NCI-H526 treated with DMSO at 0.1 percent for 48 hours (cell line): ENCODE measurements around the gene MEN1.

Experiments
- DNase-seq: peaks from one replicate; lab custom pipeline; 2025; lab: John Stamatoyannopoulos, UW

Gene MEN1

DNA sequence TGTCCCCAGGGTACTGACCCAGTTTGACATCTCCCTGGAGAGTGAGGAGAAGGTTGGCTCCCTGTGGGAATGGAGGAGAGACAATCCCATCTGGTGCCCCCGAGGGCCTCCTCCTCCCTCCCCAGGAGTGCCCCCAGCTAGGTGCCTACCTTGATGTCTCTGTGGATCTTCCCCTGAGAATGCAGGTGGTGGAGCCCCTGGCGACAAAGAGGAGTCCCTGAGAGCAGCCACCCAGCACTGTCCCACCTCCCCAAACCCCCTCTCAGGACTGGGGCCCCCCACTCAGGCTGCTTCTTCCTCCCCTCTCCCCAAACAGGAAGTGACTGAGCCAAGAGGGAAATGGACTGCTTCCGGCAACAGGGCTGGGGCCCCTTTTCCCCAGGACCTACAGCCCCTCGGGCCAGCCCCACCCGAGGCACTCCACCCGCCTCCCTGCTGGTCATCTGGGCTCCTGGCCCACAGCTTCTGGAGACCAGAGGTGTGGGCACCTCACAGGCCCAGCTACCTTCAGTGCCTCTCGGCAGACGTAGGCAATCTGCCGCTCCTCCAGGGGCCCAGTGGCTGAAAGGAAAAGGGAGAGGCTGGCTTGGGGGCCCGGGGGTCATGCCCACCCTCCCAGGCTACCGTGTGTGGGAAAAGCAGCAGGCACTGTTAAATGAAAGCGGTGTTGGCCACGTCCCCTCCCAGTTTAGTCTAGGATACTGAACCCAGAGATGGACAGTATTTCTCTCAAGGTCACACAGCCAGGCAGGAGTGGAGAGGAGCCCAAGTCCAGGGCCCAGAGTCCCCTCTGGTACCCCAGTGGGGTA is 8.6 kb downstream of the MEN1 start:
- DNase-seq: no peak

DNA sequence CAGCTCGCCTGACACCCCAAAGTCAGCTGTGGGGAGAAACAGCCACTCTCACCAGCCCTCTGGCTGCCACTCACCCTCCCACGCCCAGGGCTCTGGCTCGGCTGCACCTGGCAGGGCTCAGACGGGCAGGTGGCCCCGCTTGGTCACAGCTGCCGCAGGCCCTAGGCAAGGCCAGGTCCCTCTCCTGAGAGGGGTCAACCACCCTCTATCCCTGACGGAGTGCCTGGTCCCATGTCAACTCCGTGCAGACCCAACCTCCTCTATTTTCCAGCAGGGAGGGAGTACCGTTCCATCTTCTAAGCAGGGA is 9.2 kb downstream of the MEN1 start:
- DNase-seq: no peak

DNA sequence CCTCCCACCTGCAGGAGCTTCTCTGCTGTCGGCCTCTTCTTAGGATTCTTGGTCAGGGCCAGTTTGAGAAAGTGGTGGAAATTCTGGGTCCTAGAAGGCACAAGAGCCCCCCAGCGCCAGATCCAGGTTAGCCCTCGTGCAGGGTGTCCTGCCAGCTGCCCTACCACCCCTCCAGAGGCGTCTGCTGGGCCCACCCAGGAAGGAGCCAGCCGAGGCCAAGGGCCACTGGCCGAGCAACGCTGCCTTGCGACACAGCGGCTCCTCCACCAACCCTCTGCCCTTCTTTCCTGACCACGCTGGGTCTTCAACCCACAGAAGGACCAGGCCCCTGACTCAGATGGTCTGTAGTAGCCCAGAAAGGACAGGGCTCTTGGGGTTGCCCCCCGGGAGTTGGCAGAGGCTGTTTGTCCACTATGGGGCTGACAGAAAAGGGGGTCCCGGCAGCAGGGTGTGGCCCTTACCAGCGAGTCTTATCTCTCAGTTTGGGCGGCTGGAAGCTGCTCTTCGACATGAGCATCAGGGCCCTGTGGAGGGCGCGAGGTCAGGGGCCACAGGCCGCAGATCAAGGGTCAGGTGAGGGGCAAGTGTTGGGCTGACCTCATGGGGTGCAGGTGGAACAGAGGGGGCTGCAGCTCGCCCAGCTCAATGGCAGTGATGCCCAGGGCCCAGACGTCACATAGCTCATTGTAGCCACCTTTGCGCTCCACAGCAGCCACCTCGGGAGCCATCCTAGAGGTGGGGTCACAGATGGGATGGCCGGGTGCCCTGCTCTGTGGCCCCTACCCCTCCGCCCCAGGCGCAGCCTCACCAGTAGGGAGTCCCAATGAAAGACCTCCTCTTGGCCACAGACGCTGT is 9.8 kb downstream of the MEN1 start:
- DNase-seq: no peak

DNA sequence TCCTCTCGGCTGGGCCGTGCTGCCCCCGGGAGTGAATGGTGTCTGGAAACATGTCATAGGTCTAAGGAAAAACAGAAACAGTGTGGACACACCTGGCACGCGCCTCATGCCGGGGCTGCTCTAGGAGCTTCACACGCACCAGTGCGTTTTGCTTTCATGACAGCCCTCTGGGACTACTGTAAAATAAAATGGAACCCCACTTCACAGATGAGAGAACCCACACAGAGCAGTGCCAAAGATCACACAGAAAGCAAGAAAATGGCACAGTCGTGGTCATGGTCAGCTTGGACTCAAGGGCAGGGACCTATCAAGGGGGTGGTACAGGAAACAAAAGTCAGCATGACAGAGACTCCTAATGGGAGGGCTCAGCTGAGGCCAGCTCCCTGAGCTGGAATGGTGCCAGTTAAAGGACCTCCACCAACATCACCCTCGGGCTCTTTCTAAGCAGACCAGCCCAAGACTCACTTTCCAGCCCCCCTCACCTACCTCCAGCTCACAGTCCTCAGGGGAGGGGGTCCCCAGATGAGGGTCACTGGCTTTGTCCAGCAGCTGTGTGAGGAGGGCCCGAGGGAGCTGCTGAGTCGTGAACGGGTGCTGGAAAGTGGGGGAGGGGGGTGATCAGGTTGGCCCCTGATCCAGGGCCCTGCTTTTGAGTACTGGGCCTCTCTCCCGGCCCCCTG is 10.6 kb downstream of the MEN1 start:
- no peak for DNase-seq

DNA sequence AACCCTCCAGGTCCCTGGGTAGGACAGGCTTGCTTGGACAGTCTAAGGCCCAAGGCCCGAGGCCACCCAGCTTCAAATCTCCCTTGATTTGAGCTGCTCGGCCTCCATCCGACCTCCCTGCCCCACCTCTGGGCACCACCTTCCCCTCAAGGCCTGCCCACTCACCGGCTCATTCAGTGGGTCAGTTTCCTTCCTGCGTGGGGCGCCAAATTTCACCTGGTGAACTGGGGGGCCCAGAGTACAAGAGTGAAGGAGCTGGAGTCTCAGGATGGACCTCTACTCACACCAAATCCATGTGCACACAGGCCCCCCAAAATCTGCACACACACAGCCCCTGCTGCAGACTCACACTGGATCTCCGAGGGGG is 11.1 kb downstream of the MEN1 start:
- DNase-seq: no peak

DNA sequence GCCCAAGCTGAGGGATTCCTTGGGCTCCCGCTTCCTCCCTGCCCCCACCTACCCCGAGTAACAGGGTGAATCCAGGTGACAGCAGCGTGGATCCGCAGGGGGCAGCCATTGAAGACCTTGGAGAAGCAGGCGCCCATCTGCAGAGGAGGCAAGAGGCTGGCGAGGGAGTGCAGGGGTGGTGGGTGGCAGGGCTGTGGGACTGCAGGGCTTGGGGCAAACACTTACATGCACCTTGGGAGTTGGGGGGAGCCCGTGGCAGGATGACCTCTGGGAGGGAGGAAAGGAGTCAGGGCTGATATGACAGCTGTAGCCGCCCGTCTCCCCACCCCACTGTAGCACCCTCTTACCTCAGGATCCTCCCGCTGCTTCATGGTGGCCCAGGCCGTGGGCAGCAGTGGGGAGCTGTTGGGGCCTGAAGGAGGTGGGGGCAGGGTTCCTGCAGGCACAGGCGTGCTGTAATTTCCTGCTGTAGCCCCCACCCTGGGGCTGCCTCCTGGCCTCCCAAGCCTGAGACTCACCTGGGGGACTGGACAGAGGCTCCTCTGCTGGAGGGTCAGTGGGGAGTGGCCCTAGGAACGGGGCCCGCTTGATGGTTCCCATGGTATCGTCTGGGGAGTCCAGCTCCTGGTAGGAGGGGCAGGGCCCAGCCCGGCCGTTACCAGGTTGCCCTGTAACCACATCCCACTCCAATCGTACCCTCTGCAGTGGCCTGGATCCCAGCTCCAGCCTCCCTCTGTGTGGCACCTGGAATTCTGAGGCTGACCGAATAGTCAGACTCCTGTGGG is 13.4 kb downstream of the MEN1 start:
- no peak for DNase-seq

DNA sequence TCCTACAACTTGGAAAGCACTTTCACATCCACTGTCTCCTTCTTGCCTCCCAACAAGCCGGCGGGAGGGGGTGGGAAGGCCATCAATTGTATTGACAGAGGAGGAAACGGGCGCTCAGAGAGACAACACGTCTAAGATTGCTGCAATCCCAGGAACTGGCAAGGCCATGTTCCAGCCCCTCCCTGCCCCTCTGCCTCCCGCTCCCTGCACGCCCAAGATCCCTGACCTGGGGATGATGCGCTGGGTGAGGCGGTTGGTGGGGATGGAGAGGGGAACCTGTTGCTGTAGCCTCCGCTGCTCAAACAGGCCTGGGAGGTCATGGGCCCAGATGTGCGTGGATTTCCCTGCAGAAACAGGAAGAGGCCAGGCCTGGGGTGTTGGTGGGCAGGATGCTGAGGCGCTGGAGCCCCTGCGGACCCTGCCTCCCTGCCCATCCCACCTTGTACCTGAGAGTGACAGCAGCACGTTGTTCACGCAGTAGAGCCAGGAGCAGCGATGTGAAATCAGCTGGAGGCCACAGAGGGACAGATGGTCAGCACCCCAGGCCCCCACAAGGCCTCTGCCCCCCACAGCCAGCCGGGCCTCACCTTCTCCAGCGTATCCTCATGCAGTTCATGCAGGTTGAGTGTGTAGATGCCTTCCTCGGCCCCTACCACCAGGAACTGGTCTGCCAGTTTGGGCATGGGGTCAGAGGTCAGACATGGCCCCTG is 14.1 kb downstream of the MEN1 start:
- no peak for DNase-seq

DNA sequence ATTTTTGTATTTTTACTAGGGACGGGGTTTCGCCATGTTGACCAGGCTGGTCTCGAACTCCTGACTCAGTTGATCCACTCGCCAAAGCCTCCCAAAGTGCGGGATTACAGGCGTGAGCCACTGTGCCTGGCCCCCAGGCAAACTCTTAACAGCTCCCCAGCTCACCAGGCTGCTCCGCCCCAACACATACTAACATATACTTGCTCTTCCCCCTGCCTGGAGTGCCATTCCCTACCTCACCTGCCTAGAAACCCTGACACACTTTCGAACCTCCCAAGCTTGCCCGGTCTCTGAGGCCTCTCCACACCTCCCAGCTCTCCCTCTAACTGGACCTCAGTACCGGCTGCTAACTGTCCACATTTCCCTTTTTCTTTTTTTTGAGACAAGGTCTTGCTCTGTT is 15.8 kb downstream of the MEN1 start:
- no peak for DNase-seq

DNA sequence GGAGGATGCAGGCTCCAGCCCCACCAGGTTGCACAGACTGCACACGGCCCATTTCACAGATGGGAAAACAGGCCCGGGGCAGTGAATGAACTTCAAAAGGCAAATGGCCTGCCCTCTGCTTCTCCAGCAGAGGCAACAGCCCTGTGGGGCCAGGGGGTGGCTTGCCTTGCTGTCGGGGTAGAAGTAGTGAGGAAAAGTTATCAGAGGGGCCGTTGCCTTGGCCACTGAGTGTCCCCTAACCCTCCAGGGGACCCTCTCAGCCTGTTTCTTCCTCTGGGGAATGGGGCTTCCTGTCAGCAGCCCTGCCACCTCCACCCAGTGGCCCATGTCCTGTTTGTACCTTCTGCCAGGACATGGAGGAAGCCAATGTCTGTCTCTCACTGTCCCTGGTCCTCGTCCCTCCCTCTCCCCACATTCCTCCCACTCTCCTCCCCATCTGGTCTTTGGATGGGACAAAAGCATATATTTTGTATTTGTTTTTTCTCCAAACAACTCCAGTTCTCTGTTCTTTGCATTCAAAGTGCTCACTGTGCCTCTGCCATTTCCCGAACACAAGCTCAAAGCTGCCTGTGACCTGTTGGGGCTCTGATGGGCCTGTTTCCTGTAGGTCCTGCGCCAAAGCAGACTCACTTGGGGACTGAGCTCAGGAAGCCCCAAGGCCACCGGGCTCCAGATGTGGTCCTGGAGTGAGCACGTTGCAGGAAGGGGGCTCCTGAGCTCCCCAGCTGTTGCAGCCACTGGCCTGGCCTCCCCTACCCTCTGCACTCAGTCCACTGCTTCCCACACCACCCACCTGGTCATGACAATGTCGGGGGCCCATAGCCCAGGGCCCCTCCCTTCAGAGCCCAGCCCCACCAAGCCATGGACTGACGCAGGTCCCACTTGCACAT is 16.8 kb downstream of the MEN1 start:
- no peak for DNase-seq

DNA sequence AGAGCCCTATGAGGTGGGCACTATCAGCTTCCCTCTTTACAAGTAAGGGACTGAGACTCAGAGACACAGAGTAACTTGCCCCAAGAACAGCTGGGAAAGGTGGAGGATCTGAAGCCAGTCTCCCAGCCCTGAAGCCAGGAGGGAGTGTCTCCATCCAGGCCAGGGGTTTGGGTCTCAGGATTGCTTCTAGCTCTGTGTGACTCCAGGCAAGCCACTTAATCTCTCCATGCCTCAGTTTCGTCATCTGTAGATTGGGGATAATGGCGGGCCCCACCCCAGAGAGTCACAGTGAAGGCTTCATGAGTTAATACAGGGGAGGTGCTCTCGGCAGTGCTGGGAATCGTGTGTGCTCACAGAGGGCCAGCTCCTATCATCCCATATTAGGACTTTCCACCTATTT is 17.9 kb downstream of the MEN1 start:
- no peak for DNase-seq

DNA sequence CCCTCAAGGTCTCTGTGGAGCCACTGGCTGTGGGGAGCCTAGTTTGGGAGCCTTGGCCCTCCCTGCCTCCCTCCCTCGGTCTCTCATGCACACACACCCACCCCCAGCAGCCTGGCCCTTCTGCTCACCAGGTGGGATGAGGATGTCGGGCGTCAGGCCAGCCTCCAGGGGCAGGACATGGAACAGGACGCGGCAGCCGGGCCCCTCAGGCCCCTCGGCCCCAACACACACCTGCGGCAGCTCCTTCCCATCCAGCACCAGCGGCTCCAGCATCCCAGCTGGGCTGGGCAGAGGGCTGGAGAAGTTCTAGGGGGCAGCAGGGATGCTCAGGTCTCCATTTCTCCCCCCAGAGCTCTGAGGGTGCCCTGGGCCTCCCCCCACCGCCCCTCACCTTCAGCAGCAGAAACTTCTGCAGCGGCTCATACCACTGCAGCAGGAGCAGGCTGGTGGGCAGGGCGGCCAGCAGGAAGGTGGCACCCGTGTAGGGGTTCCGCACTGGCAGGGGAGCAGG is 18.5 kb downstream of the MEN1 start:
- no peak for DNase-seq

DNA sequence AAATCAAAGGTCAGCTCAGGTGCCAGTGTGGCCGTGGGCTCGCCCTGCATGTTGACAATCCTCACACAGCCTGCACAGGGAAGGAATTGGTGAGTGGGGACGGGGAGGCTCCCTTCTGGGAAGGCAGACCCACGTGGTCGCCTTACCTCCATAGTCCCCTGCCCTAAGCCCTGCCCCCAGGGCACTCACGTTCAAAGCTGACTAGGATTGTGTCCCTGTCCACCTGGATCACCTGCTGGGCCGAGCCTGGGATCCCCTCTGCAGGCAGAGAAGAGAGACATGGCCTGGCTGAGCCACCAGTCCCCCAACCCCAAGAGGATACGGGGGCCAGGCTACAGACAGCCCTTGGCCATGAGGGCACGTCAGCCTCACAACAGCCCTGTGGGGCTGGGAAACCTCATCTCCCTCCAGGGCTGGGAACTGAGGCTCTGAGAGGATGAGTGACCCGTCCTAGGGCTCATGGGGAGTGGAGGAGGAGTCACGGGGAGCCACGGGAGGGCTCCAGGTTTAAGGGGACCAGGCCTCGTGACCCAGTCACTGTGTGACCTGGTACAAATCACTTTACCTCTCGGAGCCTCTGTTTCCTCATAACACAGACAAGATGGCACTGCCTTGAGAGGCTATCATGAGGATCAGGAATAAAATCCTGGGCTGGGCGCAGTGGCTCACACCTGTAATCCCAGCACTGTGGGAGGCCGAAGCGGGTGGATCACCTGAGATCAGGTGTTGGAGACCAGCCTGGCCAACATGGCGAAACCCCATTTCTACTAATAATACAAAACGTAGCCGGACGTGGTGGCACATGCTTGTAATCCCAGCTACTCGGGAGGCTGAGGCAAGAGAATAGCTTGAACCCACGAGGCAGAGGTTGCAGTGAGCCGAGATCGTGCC is 19.9 kb downstream of the MEN1 start:
- DNase-seq: no peak

DNA sequence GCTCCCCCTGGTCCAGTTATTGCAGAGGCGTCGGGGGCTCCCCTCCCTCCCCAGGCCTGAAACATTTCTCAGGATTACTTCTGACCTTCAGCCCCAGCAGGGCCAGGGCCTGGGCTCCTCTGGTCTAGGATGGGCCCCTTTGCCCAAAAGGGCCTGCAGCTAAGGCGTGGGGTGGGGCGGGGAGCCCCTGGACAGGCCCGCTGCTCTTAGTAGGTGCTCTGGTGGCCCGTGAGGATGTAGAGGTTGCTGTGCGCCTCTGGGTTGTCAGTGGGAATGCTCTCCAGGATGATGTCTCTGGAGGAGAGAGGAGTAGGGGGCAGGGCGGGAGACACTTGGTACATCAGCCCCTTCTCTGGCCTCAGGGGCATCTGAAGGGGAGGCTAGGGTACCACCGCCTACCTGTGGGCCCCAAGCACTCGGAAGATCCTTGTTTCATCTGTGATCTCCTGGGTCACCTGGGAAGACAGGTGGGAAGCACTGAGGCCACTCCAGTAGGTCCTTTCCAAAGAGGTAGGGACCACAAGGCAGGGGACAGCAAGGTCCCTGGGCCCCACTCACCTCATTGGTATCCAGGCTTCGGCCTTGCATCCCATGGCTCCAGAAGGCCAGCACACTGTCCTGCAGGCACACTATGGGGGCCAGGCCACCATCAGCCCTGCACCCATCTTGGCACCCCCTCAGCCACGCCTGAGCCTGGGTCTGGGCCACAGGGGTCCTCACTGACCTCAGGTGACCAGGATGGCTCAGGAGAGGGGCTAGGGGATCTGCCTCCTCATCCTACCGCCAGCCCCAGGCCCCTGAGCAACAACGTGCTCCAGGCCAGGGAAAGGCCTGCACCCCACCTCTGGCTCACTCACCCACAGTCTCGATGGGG is 20.8 kb downstream of the MEN1 start:
- DNase-seq: no peak

DNA sequence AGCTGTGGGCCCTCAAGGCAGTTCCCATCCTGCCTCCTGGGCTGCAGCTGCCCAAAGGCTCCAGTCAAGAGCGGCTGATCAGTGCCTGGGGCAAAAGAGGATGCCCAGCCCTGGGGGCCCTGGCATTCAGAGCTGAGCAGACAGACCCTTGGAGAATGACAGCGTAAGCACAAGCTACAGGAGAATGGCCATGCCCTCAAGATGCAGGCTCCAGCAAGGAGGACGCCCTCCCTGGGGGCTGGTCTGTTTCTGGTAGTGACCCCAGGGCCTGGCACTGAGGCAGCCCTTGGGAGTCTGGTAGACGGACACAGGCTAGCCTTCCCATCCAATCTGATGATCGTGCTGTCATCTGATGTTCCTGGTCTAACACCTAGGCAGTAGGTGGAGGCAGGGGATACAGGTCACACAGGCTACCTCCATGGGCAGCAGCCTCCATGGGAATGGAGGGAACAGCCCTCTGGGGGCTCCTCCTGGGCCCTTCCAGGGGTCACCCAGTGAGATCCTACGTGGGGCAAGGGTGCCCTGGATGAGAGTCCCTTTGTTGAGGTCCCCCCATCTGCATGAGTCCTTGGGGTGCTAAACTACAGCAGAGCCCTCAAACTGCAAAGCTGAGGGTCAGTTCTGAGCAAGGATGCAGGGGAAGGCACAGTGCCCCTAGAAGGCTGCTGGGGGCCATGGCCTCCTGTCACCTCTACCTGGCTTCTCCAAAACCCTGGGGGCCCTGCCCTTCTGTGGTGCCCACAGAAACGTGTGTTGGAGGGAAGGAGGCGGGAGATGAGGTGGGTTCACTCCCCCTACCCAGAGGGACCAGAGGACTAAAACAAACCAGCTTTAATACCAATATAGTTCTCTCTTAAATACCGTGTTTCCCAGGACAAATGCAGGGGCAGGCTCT is 21.8 kb downstream of the MEN1 start:
- no peak for DNase-seq

DNA sequence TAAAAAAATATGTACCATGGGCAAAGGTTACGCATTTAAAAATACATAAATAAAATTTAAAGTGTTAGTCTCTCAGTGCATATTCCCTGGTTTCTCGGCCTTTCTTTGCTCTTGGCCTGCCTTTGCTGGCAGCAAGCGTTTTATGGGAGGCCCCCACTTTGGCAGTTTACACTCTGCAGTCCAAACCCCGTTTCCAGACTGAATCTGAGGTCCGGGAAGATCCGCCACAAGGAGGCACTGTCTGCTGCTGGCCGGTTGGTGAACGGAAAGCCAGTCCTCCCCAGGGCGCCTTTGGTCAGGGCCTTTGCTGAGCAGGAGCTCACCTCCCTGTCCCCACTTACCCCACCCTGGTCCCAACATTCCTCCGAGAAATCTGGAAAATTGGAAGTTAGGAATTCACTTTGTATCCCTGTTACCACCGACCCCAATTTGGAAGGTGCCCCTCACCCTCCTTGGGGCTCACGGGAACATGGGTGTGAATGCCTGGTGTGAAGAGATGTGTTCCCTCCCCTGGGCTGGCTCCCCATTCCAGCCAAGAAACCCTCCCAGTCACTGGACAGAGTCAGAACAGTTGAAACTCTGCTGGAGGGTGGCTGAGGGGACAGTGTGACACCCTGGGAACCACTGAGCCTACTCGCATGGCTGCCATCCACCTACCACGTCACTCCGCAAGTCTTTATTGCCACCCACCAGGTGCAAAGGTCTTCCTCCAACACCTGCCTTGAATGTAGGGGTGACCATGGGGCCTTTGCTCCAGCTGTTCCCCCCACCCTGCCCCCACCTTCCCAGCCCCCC is 22.6 kb downstream of the MEN1 start:
- DNase-seq: no peak

DNA sequence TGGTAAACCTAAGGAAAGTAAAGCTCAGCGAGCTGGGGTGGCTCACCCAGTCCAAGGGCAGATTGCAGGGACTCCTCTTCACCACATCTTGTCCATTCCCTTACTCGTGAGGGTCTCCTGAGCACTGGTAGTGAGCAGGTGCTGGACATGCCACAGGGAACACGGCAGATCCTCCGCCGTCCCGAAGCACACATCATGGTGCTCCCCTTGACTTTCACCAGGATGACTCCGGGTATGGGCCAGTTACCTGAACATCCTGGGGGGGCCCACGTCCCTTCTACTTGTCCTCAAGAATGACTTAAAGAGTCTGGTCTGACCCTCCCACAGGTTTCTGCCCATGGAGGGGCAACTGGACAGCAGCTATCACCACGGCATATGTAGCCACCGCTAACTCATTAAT is 24.0 kb downstream of the MEN1 start:
- no peak for DNase-seq
